DOHH2 (cell line): Measurements from ENCODE around the gene DISC1.

ENCODE experiments used
- CTCF ChIP-seq: fragments of 200-600 bp; sonication (generic); IDR thresholded peaks from one replicate; pipeline ENCODE4 v1.5.1; 2014; ENCODE audit warnings: antibody characterized with exemption, mild to moderate bottlenecking, low read depth, low read length; ENCODE audit not compliant: poor library complexity, severe bottlenecking
- EZH2phosphoT487 ChIP-seq: fragments of 200-600 bp; sonication (generic); IDR thresholded peaks from 2 replicates; pipeline ENCODE4 v1.6.1; 2017; ENCODE audit warnings: borderline replicate concordance, mild to moderate bottlenecking, antibody characterized with exemption, low read length, moderate library complexity, mixed read lengths

GRCh38 chr1:231839999-231840398 lies 213.4 kb downstream of the DISC1 start:
- TF ChIP-seq CTCF (no peak), EZH2phosphoT487 (no peak)
